ENCODE data around the gene IER5L. TPM values are rescaled to one million over a fixed set of nuclear protein-coding genes. Genes with fewer than 3 reads are reported as not detected.
A peak's percentile ranks its signal among the peaks of the same experiment; 100 is the strongest.

IER5L gene
- total RNA-seq, 2 donors from 2014 or later: 0.64 to 1.8 TPM

DNA sequence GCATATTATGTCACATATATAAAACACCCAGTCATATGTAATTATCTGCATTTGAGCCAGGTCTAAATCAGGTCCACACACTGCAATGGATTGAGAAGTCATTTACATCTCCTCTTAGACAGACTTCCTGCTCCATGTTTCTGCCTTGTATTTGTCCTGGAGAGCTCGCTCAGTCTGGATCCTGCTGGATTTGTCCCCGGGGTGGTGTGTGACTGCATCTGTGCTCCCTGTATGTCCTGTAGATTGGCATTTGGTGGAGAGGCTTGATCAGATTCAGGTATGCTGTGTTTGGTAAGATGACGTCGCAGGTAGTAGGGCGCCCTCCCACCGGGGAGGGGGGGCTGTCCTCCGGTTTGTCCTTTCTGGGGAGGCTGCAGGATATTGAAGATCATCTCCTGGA, 33.6 kb upstream of the IER5L start:
- no peak for ATAC-seq
- Mint-ChIP-seq H3K9me3 (no peaks in the 10 kb centered on the region), H3K4me3 (no peak overlapping the region), H3K27ac (no peak overlapping the region), H3K27me3 (no peaks in the 10 kb centered on the region), H3K4me1 (ENCODE audit: low read depth in 2 of 2) (peaks cover 15 to 17% of the 10 kb centered on the region in 2 donors), H3K36me3 (no peaks in the 10 kb centered on the region)
- DNase-seq (ENCODE audit: low spot score): no peak

- Mint-ChIP-seq H3K36me3 (no peaks in the 10 kb centered on the region), H3K9me3 (no peaks in the 10 kb centered on the region), H3K4me1 (ENCODE audit: low read depth in 2 of 2) (peaks cover 16 to 19% of the 10 kb centered on the region in 2 donors), H3K4me3 (no peak overlapping the region), H3K27me3 (no peaks in the 10 kb centered on the region), H3K27ac (no peak overlapping the region)
- ATAC-seq (no peak), DNase-seq (ENCODE audit: low spot score) (no peak)
Observed at GRCh38 chr9:129210125-129210524, 32.1 kb upstream of the IER5L start.

- H3K4me3 Mint-ChIP-seq: no peak overlapping the region
- ATAC-seq: no peak
- H3K9me3 Mint-ChIP-seq: no peaks in the 10 kb centered on the region
- H3K27me3 Mint-ChIP-seq: no peaks in the 10 kb centered on the region
- H3K36me3 Mint-ChIP-seq: no peaks in the 10 kb centered on the region
- no peak overlapping the region for H3K27ac Mint-ChIP-seq
- peaks cover 16 to 19% of the 10 kb centered on the region in 2 donors for H3K4me1 Mint-ChIP-seq (ENCODE audit: low read depth in 2 of 2)
- no peak for DNase-seq (ENCODE audit: low spot score)
Observed at GRCh38 chr9:129209580-129209979, 31.5 kb upstream of the IER5L start.

DNA sequence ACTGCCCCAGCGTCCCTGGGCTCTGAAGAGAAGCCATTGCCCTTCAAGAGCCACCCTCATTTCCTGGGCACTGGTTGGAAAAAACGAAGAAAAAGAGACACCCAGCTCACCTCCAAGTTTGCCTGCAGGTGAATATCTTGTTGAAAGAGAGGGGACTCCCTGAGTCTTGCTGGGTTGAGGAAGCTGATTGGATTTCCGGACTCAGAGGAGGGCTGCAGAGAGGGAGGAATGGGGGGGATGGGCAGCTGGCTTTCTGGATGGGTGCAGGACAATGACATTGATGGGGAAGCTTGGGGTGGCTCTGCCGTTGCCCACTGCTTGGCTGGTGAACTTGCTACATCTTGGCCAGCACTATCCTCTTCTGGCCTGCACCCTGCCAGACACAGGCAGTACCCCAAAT, 31.0 kb upstream of the IER5L start:
- Mint-ChIP-seq H3K4me3 (no peak overlapping the region), H3K27me3 (no peaks in the 10 kb centered on the region), H3K9me3 (no peaks in the 10 kb centered on the region), H3K36me3 (no peaks in the 10 kb centered on the region), H3K27ac (peak overlapping the region in 1 of 2 donors; percentile 30), H3K4me1 (ENCODE audit: low read depth in 2 of 2) (peaks cover 16 to 19% of the 10 kb centered on the region in 2 donors)
- ATAC-seq (no peak), DNase-seq (ENCODE audit: low spot score) (no peak)

GRCh38 chr9:129208207-129209032, 30.4 kb upstream of the IER5L start:
- H3K27ac Mint-ChIP-seq: peak overlapping the region in 1 of 2 donors; percentile 30
- no peaks in the 10 kb centered on the region for H3K9me3 Mint-ChIP-seq
- H3K4me1 Mint-ChIP-seq (ENCODE audit: low read depth in 2 of 2): peaks cover 16 to 19% of the 10 kb centered on the region in 2 donors
- H3K4me3 Mint-ChIP-seq: no peak overlapping the region
- H3K27me3 Mint-ChIP-seq: no peaks in the 10 kb centered on the region
- ATAC-seq (peak in 1 of 2 donors; percentile 45), DNase-seq (ENCODE audit: low spot score) (no peak)
- H3K36me3 Mint-ChIP-seq: no peaks in the 10 kb centered on the region

DNA sequence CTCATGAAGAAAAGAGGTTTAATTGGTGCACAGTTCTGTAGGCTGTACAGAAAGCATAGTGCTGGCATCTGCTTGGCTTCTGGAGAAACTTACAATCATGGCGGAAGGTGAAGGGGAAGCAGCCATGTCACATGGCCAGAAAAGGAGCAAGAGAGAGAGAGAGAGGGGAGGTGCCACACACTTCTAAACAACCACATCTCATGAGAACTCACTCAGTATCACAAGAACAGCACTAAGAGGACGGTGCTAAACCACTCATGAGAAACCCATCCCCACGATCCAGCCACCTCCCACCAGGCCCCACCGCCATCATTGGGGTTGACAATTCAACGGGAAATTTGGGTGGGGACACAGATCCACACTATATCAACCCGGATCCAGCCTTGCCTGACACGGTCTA, 28.8 kb upstream of the IER5L start:
- no peaks in the 10 kb centered on the region for H3K27me3 Mint-ChIP-seq
- H3K9me3 Mint-ChIP-seq: no peaks in the 10 kb centered on the region
- ATAC-seq: no peak
- peak overlapping the region; percentile 22 for H3K4me3 Mint-ChIP-seq
- DNase-seq (ENCODE audit: low spot score): no peak
- peak overlapping the region in 1 of 2 donors; percentile 17 for H3K27ac Mint-ChIP-seq
- peaks cover 16 to 19% of the 10 kb centered on the region in 2 donors for H3K4me1 Mint-ChIP-seq (ENCODE audit: low read depth in 2 of 2)
- H3K36me3 Mint-ChIP-seq: no peaks in the 10 kb centered on the region

DNA sequence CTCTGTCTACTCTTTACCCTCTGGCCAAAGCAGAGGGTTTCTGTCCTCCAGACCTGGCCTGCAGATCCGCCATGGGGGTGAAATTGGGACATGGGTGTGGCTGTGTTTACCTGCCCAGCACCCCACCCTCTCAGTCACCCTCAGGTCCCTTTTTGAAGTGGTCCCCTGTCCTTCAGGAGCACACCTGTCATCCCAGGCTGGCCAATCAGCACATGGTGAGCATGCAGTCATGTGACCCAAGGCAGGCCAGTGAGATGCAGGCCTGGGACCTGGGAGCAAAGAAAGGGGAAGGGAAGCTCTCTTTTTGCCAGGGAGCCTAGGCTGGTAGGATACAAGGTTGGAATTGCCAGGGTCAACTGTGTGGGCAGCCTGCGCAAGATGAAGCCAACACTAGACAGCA, 28.3 kb upstream of the IER5L start:
- no peaks in the 10 kb centered on the region for H3K36me3 Mint-ChIP-seq
- no peaks in the 10 kb centered on the region for H3K27me3 Mint-ChIP-seq
- no peak for DNase-seq (ENCODE audit: low spot score)
- H3K27ac Mint-ChIP-seq: peak overlapping the region in 1 of 2 donors; percentile 17
- H3K9me3 Mint-ChIP-seq: no peaks in the 10 kb centered on the region
- H3K4me1 Mint-ChIP-seq (ENCODE audit: low read depth in 2 of 2): peaks cover 16 to 19% of the 10 kb centered on the region in 2 donors
- H3K4me3 Mint-ChIP-seq: no peak overlapping the region
- ATAC-seq: no peak

DNA sequence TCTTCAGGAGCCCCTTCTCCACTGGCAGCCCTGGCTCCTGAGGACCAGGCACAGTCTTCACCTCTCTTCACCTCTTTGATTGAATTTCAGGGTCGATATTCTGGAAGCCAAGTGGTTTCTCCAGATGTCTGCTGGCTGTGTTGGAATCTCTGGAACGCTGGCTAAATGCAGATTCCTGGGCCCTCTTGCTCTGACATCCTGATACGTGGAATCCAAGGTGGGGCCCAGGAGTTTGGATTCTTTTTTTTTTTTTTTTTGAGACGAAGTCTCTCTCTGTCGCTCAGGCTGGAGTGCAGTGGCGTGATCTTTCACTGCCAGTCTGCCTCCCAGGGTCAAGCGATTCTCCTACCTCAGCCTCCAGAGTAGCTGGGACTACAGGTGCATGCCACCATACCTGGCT, 26.8 kb upstream of the IER5L start:
- Mint-ChIP-seq H3K4me1 (ENCODE audit: low read depth in 2 of 2) (peaks cover 16 to 19% of the 10 kb centered on the region in 2 donors), H3K4me3 (no peak overlapping the region), H3K36me3 (no peaks in the 10 kb centered on the region), H3K27me3 (no peaks in the 10 kb centered on the region), H3K9me3 (no peaks in the 10 kb centered on the region), H3K27ac (no peak overlapping the region)
- ATAC-seq (no peak), DNase-seq (ENCODE audit: low spot score) (no peak)

DNA sequence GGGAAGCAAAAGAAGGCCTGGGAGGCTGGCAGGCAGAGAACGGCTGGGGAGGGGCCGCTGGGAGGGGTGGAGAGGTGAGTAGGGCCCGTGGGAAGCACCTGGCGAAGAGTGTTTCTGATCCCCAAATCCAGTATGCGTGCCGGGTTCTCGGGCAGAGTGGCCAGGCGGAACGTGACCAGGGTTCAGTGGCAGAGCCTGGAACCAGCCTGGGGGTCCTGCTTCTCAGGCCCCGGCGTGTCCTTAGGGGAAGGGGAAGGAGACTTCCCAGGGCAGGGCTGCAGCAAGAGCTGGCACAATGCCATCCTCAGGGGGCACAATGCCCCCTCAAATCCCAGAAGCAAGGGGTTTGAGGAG, 25.5 kb upstream of the IER5L start:
- ATAC-seq (no peak), DNase-seq (ENCODE audit: low spot score) (no peak)
- Mint-ChIP-seq H3K4me1 (ENCODE audit: low read depth in 2 of 2) (peaks cover 12 to 14% of the 10 kb centered on the region in 2 donors), H3K9me3 (no peaks in the 10 kb centered on the region), H3K36me3 (no peaks in the 10 kb centered on the region), H3K27ac (no peak overlapping the region), H3K27me3 (peaks cover 2 to 7% of the 10 kb centered on the region in 2 donors), H3K4me3 (peak overlapping the region; percentile 62)

- H3K4me3 Mint-ChIP-seq: peak overlapping the region; percentile 62
- ATAC-seq: peak; percentile 98
- H3K36me3 Mint-ChIP-seq: no peaks in the 10 kb centered on the region
- H3K9me3 Mint-ChIP-seq: no peaks in the 10 kb centered on the region
- peaks cover 3 to 10% of the 10 kb centered on the region in 2 donors for H3K27me3 Mint-ChIP-seq
- peak overlapping the region in 1 of 2 donors; percentile 37 for H3K27ac Mint-ChIP-seq
- DNase-seq (ENCODE audit: low spot score): peak; percentile 87
- peaks cover 10 to 12% of the 10 kb centered on the region in 2 donors for H3K4me1 Mint-ChIP-seq (ENCODE audit: low read depth in 2 of 2)
Observed at GRCh38 chr9:129202613-129203555, 24.8 kb upstream of the IER5L start.

DNA sequence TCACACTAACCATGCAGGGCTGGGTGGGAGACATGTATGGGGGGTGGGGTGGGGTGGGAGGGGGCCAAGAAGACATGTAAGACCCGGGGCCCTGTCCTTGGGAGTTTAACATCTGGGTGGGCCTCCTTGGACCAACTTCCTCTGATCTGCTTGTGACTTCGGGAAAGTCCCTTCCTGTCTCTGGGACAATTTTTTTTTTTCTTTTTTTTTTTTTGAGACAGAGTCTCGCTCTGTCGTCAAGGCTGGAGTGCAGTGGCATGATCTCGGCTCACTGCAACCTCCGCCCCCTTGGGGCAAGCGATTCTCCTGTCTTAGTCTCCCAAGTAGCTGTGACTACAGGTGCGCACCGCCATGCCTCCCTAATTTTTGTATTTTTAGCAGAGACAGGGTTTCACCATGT, 23.8 kb upstream of the IER5L start:
- Mint-ChIP-seq H3K27ac (no peak overlapping the region), H3K27me3 (peaks cover 3 to 10% of the 10 kb centered on the region in 2 donors), H3K4me3 (no peak overlapping the region), H3K9me3 (no peaks in the 10 kb centered on the region), H3K4me1 (ENCODE audit: low read depth in 2 of 2) (peaks cover 3 to 4% of the 10 kb centered on the region in 2 donors), H3K36me3 (no peaks in the 10 kb centered on the region)
- DNase-seq (ENCODE audit: low spot score): no peak
- no peak for ATAC-seq

DNA sequence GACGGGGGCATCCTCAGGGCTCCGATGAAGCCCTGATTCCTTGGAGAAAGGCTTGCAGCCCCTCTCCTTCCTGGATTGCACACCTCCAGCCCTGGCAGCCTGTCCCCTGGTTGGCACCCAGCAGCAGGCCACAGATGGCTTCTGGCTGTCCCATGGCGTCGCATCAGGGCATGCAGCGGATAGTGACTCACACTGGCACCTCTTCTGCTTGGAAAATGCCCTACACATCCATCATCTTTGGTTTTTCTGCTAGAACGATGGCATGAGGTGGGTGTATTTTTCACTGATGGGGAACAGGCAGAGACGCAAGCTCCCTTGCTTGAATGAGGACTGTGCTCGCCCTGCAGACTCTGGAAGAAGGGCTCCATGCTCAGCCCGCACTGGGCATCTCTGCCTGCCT, 23.2 kb upstream of the IER5L start:
- Mint-ChIP-seq H3K9me3 (no peaks in the 10 kb centered on the region), H3K4me3 (no peak overlapping the region), H3K36me3 (no peaks in the 10 kb centered on the region), H3K27ac (no peak overlapping the region), H3K27me3 (peaks cover 5 to 10% of the 10 kb centered on the region in 2 donors), H3K4me1 (ENCODE audit: low read depth in 2 of 2) (no peaks in the 10 kb centered on the region)
- DNase-seq (ENCODE audit: low spot score) (no peak), ATAC-seq (no peak)

DNA sequence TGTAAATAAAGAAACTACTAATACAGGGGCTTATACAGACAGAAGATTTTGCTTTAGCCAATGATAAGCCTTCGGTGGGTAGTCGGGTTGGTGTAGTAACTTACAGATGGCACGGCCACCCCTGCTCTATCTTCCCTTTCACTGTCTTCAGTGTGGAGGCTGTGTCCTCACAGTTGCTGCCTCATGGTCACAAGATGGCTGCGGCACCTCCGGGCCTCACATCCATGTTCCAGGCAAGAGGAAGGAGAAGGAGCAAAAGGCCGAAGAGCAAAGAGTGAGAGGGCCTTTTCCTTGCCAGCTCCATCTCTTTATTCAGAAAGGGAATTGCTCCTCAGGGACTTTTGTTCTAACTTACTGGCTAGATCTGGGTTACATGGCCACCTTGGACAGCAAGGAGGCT, 22.2 kb upstream of the IER5L start:
- no peaks in the 10 kb centered on the region for H3K9me3 Mint-ChIP-seq
- no peak for DNase-seq (ENCODE audit: low spot score)
- H3K36me3 Mint-ChIP-seq: no peaks in the 10 kb centered on the region
- H3K27me3 Mint-ChIP-seq: peaks cover 5 to 10% of the 10 kb centered on the region in 2 donors
- no peak for ATAC-seq
- no peaks in the 10 kb centered on the region for H3K4me1 Mint-ChIP-seq (ENCODE audit: low read depth in 2 of 2)
- no peak overlapping the region for H3K4me3 Mint-ChIP-seq
- H3K27ac Mint-ChIP-seq: no peak overlapping the region

DNA sequence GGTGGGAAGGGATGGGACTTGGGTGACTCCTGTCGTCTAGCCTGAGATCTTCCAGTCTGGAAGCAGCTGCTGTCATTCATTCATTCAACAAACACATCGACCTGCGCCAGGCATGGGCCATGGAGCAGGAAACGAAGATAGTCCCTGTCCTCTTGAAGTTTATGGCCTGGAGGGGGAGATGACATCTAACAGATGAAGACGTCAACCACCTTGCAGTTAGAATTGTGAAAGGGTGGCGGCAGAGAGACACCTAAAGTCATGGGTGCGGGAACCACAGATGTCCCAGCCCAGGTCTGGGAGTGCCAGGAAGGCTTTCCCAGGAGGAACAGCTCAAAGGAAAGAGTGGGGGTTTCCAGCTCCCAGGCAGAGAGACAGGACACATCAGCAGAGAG, 21.0 kb upstream of the IER5L start:
- DNase-seq (ENCODE audit: low spot score): no peak
- H3K36me3 Mint-ChIP-seq: no peaks in the 10 kb centered on the region
- no peak overlapping the region for H3K4me3 Mint-ChIP-seq

More for the DNA sequence above, 21.0 kb upstream of the IER5L start:
- Mint-ChIP-seq H3K4me1 (ENCODE audit: low read depth in 2 of 2) (no peaks in the 10 kb centered on the region), H3K27ac (no peak overlapping the region), H3K9me3 (no peaks in the 10 kb centered on the region), H3K27me3 (peaks cover 11 to 18% of the 10 kb centered on the region in 2 donors)
- ATAC-seq: no peak

Data from natural killer cell treated with Interleukin-12 subunit alpha and Interleukin-12 subunit beta and Interleukin-15 and Interleukin-18, amount 100 ng/mL, for 72 hours (primary cell).